WTC11 (cell line): Measurements from ENCODE around the gene NCAM2. TPM values are rescaled to one million over a fixed set of nuclear protein-coding genes. Genes with fewer than 3 reads are reported as not detected.

Experiments used
- ATAC-seq: fragments of 200-7000 bp; cut with Tn5 transposase; 2 replicates; pipeline ENCODE4 v1.10.0; 2021; ENCODE audit warnings: mild to moderate bottlenecking, moderate library complexity
- CTCF ChIA-PET: fragments of 300-600 bp; sonication (Branson Sonifier 250); formaldehyde crosslinking; loops from one replicate; lab custom pipeline; 2021; ENCODE audit warnings: antibody characterized with exemption; lab: Charles Lee
- POLR2A ChIA-PET: fragments of 350-600 bp; sonication (Branson Sonifier 250); formaldehyde crosslinking; loops from one replicate; lab custom pipeline; 2021; ENCODE audit warnings: antibody characterized with exemption; lab: Charles Lee
- DNase-seq: peaks from one replicate; pipeline ENCODE4 v3.0.0; 2021; ENCODE audit warnings: low spot score
- H3K27ac Mint-ChIP-seq: 2 replicates; pipeline ENCODE4 v1.8.0; 2021; ENCODE audit warnings: mixed read lengths
- H3K27me3 Mint-ChIP-seq: 2 replicates; pipeline ENCODE4 v1.8.0; 2021; ENCODE audit warnings: low read depth, mild to moderate bottlenecking, moderate library complexity, mixed read lengths
- H3K36me3 Mint-ChIP-seq: 2 replicates; pipeline ENCODE4 v1.8.0; 2021; ENCODE audit warnings: mixed read lengths
- H3K4me1 Mint-ChIP-seq: 2 replicates; pipeline ENCODE4 v1.8.0; 2022; ENCODE audit warnings: mixed read lengths
- H3K4me3 Mint-ChIP-seq: 2 replicates; pipeline ENCODE4 v1.8.0; 2021; ENCODE audit warnings: mild to moderate bottlenecking, moderate library complexity, mixed read lengths
- H3K9me3 Mint-ChIP-seq: 2 replicates; pipeline ENCODE4 v1.8.0; 2021; ENCODE audit warnings: mixed read lengths
- ELF4 ChIP-seq: sonication (generic); formaldehyde crosslinking; IDR thresholded peaks from 2 replicates; pipeline ENCODE4 v1.8.1; 2022; ENCODE audit warnings: low read depth, mild to moderate bottlenecking, moderate library complexity, missing genetic modification reagents
- GABPB1 ChIP-seq: sonication (generic); formaldehyde crosslinking; IDR thresholded peaks from 2 replicates; pipeline ENCODE4 v1.8.1; 2023; ENCODE audit warnings: mild to moderate bottlenecking, missing genetic modification reagents
- JAZF1 ChIP-seq: fragments of 250-450 bp; sonication (Bioruptor Pico); IDR thresholded peaks from 2 replicates; pipeline ENCODE4 v1.9.0; 2021; ENCODE audit warnings: moderate library complexity, mild to moderate bottlenecking, inconsistent platforms
- KAT7 ChIP-seq: sonication (generic); formaldehyde crosslinking; IDR thresholded peaks from 2 replicates; pipeline ENCODE4 v1.8.1; 2023; ENCODE audit warnings: missing genetic modification reagents, mild to moderate bottlenecking, borderline replicate concordance
- MXD4 ChIP-seq: fragments of 250-450 bp; sonication (Bioruptor Pico); IDR thresholded peaks from 2 replicates; pipeline ENCODE4 v1.8.0; 2021; ENCODE audit warnings: mild to moderate bottlenecking, moderate library complexity, borderline replicate concordance
- MYBL2 ChIP-seq: sonication (generic); formaldehyde crosslinking; IDR thresholded peaks from 2 replicates; pipeline ENCODE4 v1.8.1; 2023; ENCODE audit warnings: mild to moderate bottlenecking, moderate library complexity, missing genetic modification reagents
- NR3C1 ChIP-seq: sonication (generic); formaldehyde crosslinking; conservative IDR thresholded peaks from 2 replicates; pipeline ENCODE4 v1.8.1; 2023; ENCODE audit warnings: low read depth, mild to moderate bottlenecking, missing genetic modification reagents
- PRRX2 ChIP-seq: fragments of 250-450 bp; sonication (Bioruptor Pico); IDR thresholded peaks from 2 replicates; pipeline ENCODE4 v1.8.0; 2021; ENCODE audit warnings: mild to moderate bottlenecking
- TEAD4 ChIP-seq: sonication (generic); formaldehyde crosslinking; IDR thresholded peaks from 2 replicates; pipeline ENCODE4 v1.8.0; 2022; ENCODE audit warnings: mild to moderate bottlenecking, missing genetic modification reagents
- ZNF219 ChIP-seq: sonication (generic); formaldehyde crosslinking; IDR thresholded peaks from 2 replicates; pipeline ENCODE4 v1.8.0; 2023; ENCODE audit warnings: missing genetic modification reagents, mild to moderate bottlenecking, borderline replicate concordance
- ZNF232 ChIP-seq: sonication (generic); formaldehyde crosslinking; IDR thresholded peaks from 2 replicates; pipeline ENCODE4 v1.8.0; 2022; ENCODE audit warnings: mild to moderate bottlenecking, missing genetic modification reagents
- ZNF671 ChIP-seq: fragments of 250-450 bp; sonication (Bioruptor Pico); IDR thresholded peaks from 2 replicates; pipeline ENCODE4 v1.8.0; 2021; ENCODE audit warnings: mild to moderate bottlenecking
- total RNA-seq: library from RNA; stranded (reverse); gene quantifications from 3 replicates; pipeline ENCODE4 v1.2.3, GENCODE V29; 2021
- TF ChIP-seq, protein P1 (sequence below): sonication (generic); formaldehyde crosslinking; IDR thresholded peaks from 2 replicates; pipeline ENCODE4 v1.8.0; 2022; ENCODE audit warnings: mild to moderate bottlenecking, missing genetic modification reagents
- TF ChIP-seq, protein P2 (sequence below): sonication (generic); formaldehyde crosslinking; IDR thresholded peaks from 2 replicates; pipeline ENCODE4 v1.8.1; 2022; ENCODE audit warnings: mild to moderate bottlenecking, missing genetic modification reagents, moderate library complexity, borderline replicate concordance
- TF ChIP-seq, protein P3 (sequence below): fragments of 250-450 bp; sonication (Bioruptor Pico); IDR thresholded peaks from 2 replicates; pipeline ENCODE4 v1.9.0; 2021; ENCODE audit warnings: moderate library complexity, mild to moderate bottlenecking, inconsistent platforms, borderline replicate concordance
- TF ChIP-seq, protein P4 (sequence below): sonication (generic); formaldehyde crosslinking; IDR thresholded peaks from 2 replicates; pipeline ENCODE4 v1.8.0; 2023; ENCODE audit warnings: mild to moderate bottlenecking, missing genetic modification reagents
- TF ChIP-seq, protein P5 (sequence below): sonication (generic); formaldehyde crosslinking; IDR thresholded peaks from 2 replicates; pipeline ENCODE4 v1.8.1; 2023; ENCODE audit warnings: mild to moderate bottlenecking, missing genetic modification reagents, moderate library complexity

NCAM2 gene
- total RNA-seq, 1 experiment from 2014 or later: 1.6 TPM

DNA sequence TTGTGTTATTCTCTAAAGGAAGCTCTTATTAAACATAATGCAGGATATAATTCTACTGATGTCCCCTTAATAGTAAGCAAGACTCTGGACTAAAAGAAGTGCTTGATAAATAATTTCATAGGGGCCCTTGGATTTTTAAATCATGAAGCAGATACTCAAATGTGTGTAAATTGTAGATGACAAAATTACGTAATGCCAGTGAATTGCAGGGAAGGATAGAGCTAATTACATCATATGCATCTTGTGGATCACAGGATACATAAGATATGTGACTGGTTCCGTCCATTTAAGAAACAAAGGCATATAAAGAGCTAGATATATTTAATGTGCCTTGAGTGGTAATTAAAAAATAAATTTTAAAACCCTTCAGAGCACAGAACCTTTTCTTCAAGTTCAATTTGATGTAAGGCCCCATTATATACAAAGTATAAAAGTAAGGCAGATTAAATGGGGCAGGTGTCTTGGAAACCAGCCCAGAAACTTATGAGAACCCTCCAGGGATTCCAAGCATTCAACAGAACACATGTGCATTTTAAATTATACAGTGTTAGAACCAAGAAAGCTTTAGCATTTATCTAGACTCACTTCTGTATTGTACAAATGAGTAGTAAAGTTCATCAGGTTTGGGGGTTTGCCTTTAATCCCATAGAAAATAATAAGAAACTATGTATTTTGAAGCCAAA is 190.4 kb downstream of the NCAM2 start (continued):
- TF ChIP-seq, protein P1, sequence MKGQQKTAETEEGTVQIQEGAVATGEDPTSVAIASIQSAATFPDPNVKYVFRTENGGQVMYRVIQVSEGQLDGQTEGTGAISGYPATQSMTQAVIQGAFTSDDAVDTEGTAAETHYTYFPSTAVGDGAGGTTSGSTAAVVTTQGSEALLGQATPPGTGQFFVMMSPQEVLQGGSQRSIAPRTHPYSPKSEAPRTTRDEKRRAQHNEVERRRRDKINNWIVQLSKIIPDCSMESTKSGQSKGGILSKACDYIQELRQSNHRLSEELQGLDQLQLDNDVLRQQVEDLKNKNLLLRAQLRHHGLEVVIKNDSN (CRISPR knock-in tag): no peak
- TF ChIP-seq ZNF671 (CRISPR knock-in tag): no peak
- TF ChIP-seq PRRX2 (CRISPR knock-in tag): no peak
- TF ChIP-seq, protein P2, sequence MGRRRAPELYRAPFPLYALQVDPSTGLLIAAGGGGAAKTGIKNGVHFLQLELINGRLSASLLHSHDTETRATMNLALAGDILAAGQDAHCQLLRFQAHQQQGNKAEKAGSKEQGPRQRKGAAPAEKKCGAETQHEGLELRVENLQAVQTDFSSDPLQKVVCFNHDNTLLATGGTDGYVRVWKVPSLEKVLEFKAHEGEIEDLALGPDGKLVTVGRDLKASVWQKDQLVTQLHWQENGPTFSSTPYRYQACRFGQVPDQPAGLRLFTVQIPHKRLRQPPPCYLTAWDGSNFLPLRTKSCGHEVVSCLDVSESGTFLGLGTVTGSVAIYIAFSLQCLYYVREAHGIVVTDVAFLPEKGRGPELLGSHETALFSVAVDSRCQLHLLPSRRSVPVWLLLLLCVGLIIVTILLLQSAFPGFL: no peak
- TF ChIP-seq ZNF232: no peak
- no peak for TF ChIP-seq KAT7 (CRISPR knock-in tag)
- no peak for TF ChIP-seq MXD4 (CRISPR knock-in tag)
- no peak for TF ChIP-seq GABPB1 (CRISPR knock-in tag)
- TF ChIP-seq, protein P3, sequence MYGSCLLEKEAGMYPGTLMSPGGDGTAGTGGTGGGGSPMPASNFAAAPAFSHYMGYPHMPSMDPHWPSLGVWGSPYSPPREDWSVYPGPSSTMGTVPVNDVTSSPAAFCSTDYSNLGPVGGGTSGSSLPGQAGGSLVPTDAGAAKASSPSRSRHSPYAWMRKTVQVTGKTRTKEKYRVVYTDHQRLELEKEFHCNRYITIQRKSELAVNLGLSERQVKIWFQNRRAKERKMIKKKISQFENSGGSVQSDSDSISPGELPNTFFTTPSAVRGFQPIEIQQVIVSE (CRISPR knock-in tag): no peak
- TF ChIP-seq JAZF1 (CRISPR knock-in tag): no peak

DNA sequence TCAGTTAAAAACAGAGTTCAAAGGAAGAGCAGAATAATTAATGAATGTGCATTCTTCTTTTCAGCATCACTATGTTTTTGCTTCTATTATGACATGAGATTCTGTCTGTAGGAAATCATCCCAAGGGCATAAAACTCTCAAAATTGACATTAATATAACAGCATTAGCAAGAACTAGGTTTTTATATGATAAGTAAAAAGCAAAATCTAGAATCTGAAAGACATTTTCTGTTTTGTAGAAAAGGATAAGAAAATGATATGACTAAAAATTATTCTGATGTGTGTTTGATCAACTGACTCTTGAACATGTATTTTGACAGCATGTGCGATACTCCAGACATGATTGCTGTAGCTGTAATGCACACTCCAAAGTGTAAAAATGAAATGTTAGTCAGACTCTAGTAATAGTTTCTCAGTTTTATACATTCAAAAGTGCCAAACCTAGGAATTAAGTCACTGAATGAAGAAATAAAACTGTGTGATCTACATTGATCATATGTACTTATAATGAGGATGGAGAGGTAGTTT is 197.3 kb downstream of the NCAM2 start:
- DNase-seq (no peak), ATAC-seq (no peak)
- TF ChIP-seq ZNF219 (no peak), ELF4 (no peak), TEAD4 (CRISPR knock-in tag) (no peak), NR3C1 (CRISPR knock-in tag) (no peak), MYBL2 (no peak), KAT7 (CRISPR knock-in tag) (no peak)
- TF ChIP-seq, protein P4, sequence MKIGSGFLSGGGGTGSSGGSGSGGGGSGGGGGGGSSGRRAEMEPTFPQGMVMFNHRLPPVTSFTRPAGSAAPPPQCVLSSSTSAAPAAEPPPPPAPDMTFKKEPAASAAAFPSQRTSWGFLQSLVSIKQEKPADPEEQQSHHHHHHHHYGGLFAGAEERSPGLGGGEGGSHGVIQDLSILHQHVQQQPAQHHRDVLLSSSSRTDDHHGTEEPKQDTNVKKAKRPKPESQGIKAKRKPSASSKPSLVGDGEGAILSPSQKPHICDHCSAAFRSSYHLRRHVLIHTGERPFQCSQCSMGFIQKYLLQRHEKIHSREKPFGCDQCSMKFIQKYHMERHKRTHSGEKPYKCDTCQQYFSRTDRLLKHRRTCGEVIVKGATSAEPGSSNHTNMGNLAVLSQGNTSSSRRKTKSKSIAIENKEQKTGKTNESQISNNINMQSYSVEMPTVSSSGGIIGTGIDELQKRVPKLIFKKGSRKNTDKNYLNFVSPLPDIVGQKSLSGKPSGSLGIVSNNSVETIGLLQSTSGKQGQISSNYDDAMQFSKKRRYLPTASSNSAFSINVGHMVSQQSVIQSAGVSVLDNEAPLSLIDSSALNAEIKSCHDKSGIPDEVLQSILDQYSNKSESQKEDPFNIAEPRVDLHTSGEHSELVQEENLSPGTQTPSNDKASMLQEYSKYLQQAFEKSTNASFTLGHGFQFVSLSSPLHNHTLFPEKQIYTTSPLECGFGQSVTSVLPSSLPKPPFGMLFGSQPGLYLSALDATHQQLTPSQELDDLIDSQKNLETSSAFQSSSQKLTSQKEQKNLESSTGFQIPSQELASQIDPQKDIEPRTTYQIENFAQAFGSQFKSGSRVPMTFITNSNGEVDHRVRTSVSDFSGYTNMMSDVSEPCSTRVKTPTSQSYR (CRISPR knock-in tag): no peak
- TF ChIP-seq, protein P3 (CRISPR knock-in tag): no peak
- TF ChIP-seq, protein P5, sequence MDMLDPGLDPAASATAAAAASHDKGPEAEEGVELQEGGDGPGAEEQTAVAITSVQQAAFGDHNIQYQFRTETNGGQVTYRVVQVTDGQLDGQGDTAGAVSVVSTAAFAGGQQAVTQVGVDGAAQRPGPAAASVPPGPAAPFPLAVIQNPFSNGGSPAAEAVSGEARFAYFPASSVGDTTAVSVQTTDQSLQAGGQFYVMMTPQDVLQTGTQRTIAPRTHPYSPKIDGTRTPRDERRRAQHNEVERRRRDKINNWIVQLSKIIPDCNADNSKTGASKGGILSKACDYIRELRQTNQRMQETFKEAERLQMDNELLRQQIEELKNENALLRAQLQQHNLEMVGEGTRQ: no peak
- Mint-ChIP-seq H3K4me3 (no peak overlapping the region), H3K36me3 (no peaks in the 10 kb centered on the region), H3K4me1 (no peaks in the 10 kb centered on the region), H3K27ac (no peak overlapping the region), H3K9me3 (no peaks in the 10 kb centered on the region), H3K27me3 (no peaks in the 10 kb centered on the region)
- CTCF ChIA-PET: no interaction called here
- POLR2A ChIA-PET: no interaction called here
